Glutamatergic neuron (in vitro differentiated cells): Measurements from ENCODE around the gene AFF2. TPM values are rescaled to one million over a fixed set of nuclear protein-coding genes. Genes with fewer than 3 reads are reported as not detected.

Experiments used
- DNase-seq: peaks from one replicate; pipeline ENCODE4 v3.0.0; 2022
- H3K27ac Mint-ChIP-seq: one replicate; pipeline ENCODE4 v1.8.0; 2020; ENCODE audit warnings: mild to moderate bottlenecking, mixed read lengths, inconsistent platforms; ENCODE audit not compliant: unreplicated experiment
- H3K27me3 Mint-ChIP-seq: one replicate; pipeline ENCODE4 v1.8.0; 2020; ENCODE audit warnings: mild to moderate bottlenecking, moderate library complexity, mixed read lengths, inconsistent platforms; ENCODE audit not compliant: unreplicated experiment
- H3K36me3 Mint-ChIP-seq: one replicate; pipeline ENCODE4 v1.8.0; 2020; ENCODE audit warnings: mild to moderate bottlenecking, mixed read lengths, inconsistent platforms; ENCODE audit not compliant: unreplicated experiment
- H3K4me1 Mint-ChIP-seq: one replicate; pipeline ENCODE4 v1.8.0; 2020; ENCODE audit warnings: mild to moderate bottlenecking, low read depth, mixed read lengths, inconsistent platforms; ENCODE audit not compliant: unreplicated experiment
- H3K4me3 Mint-ChIP-seq: one replicate; pipeline ENCODE4 v1.8.0; 2020; ENCODE audit warnings: mild to moderate bottlenecking, mixed read lengths, inconsistent platforms; ENCODE audit not compliant: unreplicated experiment
- H3K9me3 Mint-ChIP-seq: one replicate; pipeline ENCODE4 v1.8.0; 2020; ENCODE audit warnings: mild to moderate bottlenecking, moderate library complexity, mixed read lengths, inconsistent platforms; ENCODE audit not compliant: unreplicated experiment
- total RNA-seq: library from RNA; stranded (reverse); fragmentation: NEBNext Ultra II Directional; extraction: Animal tissue kit (Norgen Biotek cat#: 25700); gene quantifications from one replicate; pipeline ENCODE4 v1.2.1, GENCODE V29; 2021; ENCODE audit not compliant: unreplicated experiment
- TF ChIP-seq, protein P1 (sequence below): fragments of 200-600 bp; sonication (generic); IDR thresholded peaks from one replicate; pipeline ENCODE4 v1.5.0; 2021; ENCODE audit not compliant: partially characterized antibody, unreplicated experiment

The AFF2 gene
- total RNA-seq, 1 donor from 2014 or later = 12.2 TPM

DNA sequence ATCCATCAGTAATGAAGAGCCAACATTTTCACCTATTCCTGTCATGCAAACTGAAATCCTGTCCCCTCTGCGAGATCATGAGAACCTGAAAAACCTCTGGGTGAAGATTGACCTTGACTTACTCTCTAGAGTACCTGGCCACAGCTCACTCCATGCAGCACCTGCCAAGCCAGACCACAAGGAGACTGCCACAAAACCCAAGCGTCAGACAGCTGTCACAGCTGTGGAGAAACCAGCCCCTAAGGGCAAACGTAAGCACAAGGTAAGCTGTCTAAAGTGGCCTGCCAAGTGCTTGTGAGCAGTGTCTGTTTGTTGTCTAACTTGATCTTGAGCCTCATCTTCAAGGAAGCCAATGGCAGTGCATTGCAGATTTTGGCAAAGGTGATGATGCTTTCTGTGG lies 455.9 kb downstream of the AFF2 start:
- Mint-ChIP-seq H3K36me3 (no peaks in the 10 kb centered on the region), H3K4me1 (no peaks in the 10 kb centered on the region), H3K27ac (no peak overlapping the region), H3K4me3 (no peak overlapping the region), H3K9me3 (no peaks in the 10 kb centered on the region), H3K27me3 (no peaks in the 10 kb centered on the region)
- TF ChIP-seq, protein P1, sequence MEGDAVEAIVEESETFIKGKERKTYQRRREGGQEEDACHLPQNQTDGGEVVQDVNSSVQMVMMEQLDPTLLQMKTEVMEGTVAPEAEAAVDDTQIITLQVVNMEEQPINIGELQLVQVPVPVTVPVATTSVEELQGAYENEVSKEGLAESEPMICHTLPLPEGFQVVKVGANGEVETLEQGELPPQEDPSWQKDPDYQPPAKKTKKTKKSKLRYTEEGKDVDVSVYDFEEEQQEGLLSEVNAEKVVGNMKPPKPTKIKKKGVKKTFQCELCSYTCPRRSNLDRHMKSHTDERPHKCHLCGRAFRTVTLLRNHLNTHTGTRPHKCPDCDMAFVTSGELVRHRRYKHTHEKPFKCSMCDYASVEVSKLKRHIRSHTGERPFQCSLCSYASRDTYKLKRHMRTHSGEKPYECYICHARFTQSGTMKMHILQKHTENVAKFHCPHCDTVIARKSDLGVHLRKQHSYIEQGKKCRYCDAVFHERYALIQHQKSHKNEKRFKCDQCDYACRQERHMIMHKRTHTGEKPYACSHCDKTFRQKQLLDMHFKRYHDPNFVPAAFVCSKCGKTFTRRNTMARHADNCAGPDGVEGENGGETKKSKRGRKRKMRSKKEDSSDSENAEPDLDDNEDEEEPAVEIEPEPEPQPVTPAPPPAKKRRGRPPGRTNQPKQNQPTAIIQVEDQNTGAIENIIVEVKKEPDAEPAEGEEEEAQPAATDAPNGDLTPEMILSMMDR = no peak
- DNase-seq = no peak

DNA sequence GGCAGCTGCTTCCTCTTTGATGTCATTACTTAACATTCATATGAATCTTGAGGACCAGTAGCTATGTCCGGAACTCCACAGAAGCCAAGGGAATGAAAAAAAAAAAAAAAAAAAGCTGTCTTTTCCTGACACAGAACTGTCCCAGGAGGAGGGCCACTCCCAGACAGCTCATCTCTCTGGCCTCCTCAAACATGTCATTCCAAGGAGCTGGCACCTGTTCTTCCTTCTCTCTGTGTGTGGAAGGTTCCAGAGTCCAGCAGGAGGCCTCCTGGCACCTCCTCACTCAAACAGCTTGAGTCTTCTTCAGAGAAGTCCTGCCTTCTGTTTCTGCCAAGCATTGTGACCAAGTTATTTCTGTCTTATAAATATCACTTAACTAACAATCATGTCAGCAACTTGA lies 458.5 kb downstream of the AFF2 start:
- H3K9me3 Mint-ChIP-seq = no peaks in the 10 kb centered on the region
- no peak overlapping the region for H3K27ac Mint-ChIP-seq
- H3K27me3 Mint-ChIP-seq = no peaks in the 10 kb centered on the region
- no peaks in the 10 kb centered on the region for H3K36me3 Mint-ChIP-seq
- TF ChIP-seq, protein P1 = no peak
- H3K4me3 Mint-ChIP-seq = no peak overlapping the region
- no peak for DNase-seq
- no peaks in the 10 kb centered on the region for H3K4me1 Mint-ChIP-seq

DNA sequence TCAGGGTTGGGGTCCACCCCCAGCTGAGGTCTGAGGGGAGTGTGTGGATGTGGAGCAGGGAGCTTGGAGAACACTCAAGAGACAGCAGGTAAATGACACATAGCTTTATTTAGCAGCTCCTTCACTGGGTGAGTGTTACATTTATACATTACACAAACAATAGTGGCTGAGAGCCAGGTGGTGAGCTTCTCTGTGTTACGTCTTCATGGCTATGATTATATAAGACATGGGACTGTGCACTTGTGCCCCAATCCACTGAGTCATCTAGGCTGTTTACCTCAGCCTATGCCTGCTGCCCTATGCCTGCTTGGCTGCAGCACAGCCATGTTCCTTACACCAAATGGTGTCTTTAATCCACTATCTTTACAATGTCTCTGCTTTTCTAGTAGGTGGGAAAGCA lies 459.6 kb downstream of the AFF2 start:
- no peak overlapping the region for H3K27ac Mint-ChIP-seq
- H3K36me3 Mint-ChIP-seq = no peaks in the 10 kb centered on the region
- no peak overlapping the region for H3K4me3 Mint-ChIP-seq
- no peaks in the 10 kb centered on the region for H3K9me3 Mint-ChIP-seq
- no peaks in the 10 kb centered on the region for H3K4me1 Mint-ChIP-seq
- no peaks in the 10 kb centered on the region for H3K27me3 Mint-ChIP-seq
- no peak for DNase-seq
- TF ChIP-seq, protein P1 = no peak

DNA sequence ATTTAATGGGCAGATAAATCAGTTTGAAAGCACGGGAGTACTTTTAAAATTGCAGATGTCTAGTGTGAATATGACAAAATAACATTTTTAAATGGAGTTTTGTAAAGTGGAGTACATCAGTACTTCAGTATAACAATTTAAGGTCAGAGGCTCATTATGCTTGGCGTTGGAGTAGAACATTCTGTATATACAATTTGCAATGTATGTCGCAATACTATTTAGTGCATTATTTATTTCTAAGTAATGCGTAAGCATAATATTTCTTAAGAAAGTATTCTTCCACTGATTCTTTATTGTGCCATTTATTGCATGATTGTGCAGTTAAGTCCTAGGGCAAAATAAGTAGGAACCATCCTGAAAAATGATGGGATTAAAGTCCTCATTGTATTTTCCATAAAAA lies 461.6 kb downstream of the AFF2 start:
- DNase-seq = no peak
- H3K9me3 Mint-ChIP-seq = no peaks in the 10 kb centered on the region
- no peaks in the 10 kb centered on the region for H3K27me3 Mint-ChIP-seq
- H3K27ac Mint-ChIP-seq = no peak overlapping the region
- no peaks in the 10 kb centered on the region for H3K36me3 Mint-ChIP-seq
- H3K4me1 Mint-ChIP-seq = no peaks in the 10 kb centered on the region
- no peak overlapping the region for H3K4me3 Mint-ChIP-seq
- TF ChIP-seq, protein P1 = no peak

DNA sequence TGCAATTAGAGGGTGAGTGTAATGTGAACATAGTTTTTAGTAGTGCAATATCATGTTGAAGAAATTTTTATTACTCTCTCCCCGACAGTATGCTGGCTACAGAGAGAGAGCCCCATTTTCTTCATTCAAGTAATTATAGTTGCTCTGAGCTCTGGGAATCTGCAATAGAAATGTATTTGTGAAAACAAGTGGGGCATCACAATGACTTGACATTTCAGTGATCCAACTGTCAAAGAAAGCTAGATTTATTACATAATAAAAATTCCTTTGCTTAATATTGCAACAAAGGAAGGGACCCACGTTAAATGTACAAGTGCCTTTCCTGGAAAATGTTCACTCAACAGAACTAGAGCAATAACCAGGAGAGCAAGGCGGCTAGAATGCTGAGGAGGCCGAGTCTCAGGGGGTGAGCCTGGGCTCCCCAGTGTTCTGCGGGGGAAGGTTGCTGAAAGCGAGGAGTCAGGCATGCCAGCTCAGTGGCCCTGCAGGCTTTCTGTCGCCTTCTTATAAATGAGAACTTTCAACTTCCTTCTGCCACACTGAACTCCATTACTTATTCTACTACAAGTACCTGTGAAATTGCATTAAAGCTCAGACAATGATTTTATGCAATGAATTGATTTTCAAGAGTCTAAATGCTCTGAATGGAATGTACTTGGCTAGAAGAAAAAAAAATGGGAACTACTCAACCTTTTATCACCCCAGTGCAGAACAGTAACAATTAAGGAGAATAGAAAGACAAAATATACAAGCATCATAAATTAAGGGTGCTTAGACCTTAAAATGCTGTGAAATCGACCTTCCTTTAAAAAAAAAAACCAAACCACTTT lies 476.4 kb downstream of the AFF2 start:
- Mint-ChIP-seq H3K36me3 (no peaks in the 10 kb centered on the region), H3K9me3 (no peaks in the 10 kb centered on the region), H3K27ac (no peak overlapping the region), H3K4me3 (no peak overlapping the region), H3K4me1 (peaks cover 5% of the 10 kb centered on the region), H3K27me3 (no peaks in the 10 kb centered on the region)
- TF ChIP-seq, protein P1 = no peak
- no peak for DNase-seq
